Stimulated activated CD8-positive, alpha-beta memory T cell treated with anti-CD3 and anti-CD28 coated beads, Interleukin-4, amount 100 ng/mL, for 4 hours (primary cell): ENCODE measurements around the gene NDUFB4.
"Not testable (repeated sequence)": the region's sequence is repeated elsewhere in the genome, so short reads cannot be mapped to it uniquely, and the experiment has no call there.

Source experiments
- DNase-seq, 2 donors: peaks; one replicate each; pipeline ENCODE4 v3.0.0-alpha.2; 2020; ENCODE audit warnings: low read depth in 2 of 2, low spot score in 1 of 2

The NDUFB4 gene

GRCh38 chr3:120636795-120637401, 40.8 kb downstream of the NDUFB4 start:
- DNase-seq = no peak

GRCh38 chr3:120637851-120638559, 41.9 kb downstream of the NDUFB4 start:
- DNase-seq = no peak

- not testable (repeated sequence) for DNase-seq
These were observed 42.7 kb downstream of the NDUFB4 start for GRCh38 chr3:120638820-120639219.

GRCh38 chr3:120640231-120640630, 44.1 kb downstream of the NDUFB4 start:
- DNase-seq = no peak

- no peak for DNase-seq
These were observed 45.6 kb downstream of the NDUFB4 start for GRCh38 chr3:120641696-120642246.

- no peak for DNase-seq
These were observed 46.3 kb downstream of the NDUFB4 start for GRCh38 chr3:120642368-120642948.

GRCh38 chr3:120645083-120645845, 49.1 kb downstream of the NDUFB4 start:
- DNase-seq = no peak

GRCh38 chr3:120646771-120647432, 50.8 kb downstream of the NDUFB4 start:
- no peak for DNase-seq

- DNase-seq = no peak
These were observed 52.2 kb downstream of the NDUFB4 start for GRCh38 chr3:120648290-120648689.

- no peak for DNase-seq
These were observed 53.7 kb downstream of the NDUFB4 start for GRCh38 chr3:120649830-120650233.

- DNase-seq = no peak
These were observed 54.2 kb downstream of the NDUFB4 start for GRCh38 chr3:120650311-120650710.
